Prostate gland (tissue), 2 donors: ENCODE measurements around the gene PCNX1. TPM values are rescaled to one million over a fixed set of nuclear protein-coding genes. Genes with fewer than 3 reads are reported as not detected.

Experiments
- DNase-seq: peaks from one replicate; pipeline ENCODE4 v3.0.0-alpha.2; 2019; ENCODE audit warnings: low spot score
- H3K27ac ChIP-seq, 2 donors: fragments of 200-600 bp; sonication (generic); 2 replicates each; pipeline ENCODE4 v1.5.1; 2017 to 2019
- H3K27me3 ChIP-seq: fragments of 200-600 bp; sonication (generic); replicated peaks from 2 replicates; pipeline ENCODE4 v1.5.1; 2019; ENCODE audit not compliant: insufficient read depth
- H3K36me3 ChIP-seq, 2 donors: fragments of 200-600 bp; sonication (generic); 1 replicate in 1 of 2; 2 replicates in 1 of 2; pipeline versions ENCODE4 v1.5.1 to v1.8.1; 2017 to 2019
- H3K4me1 ChIP-seq: fragments of 200-600 bp; sonication (generic); replicated peaks from 2 replicates; pipeline ENCODE4 v1.5.1; 2019
- H3K4me3 ChIP-seq, 2 donors: fragments of 200-600 bp; sonication (generic); 2 replicates each; pipeline ENCODE4 v1.5.1; 2017 to 2019
- H3K9me3 ChIP-seq: fragments of 200-600 bp; sonication (generic); 2 replicates; pipeline ENCODE4 v1.5.1; 2017
- CTCF ChIP-seq, 4 experiments: fragments of 200-600 bp in 2 of 4; fragments of 450-650 bp in 2 of 4; sonication (generic) in 2 of 4; IDR thresholded peaks; 1 replicate in 3 of 4; 2 replicates in 1 of 4; pipeline ENCODE4 v1.5.1; 2016 to 2019; ENCODE audit warnings: antibody characterized with exemption in 4 of 4, mild to moderate bottlenecking in 2 of 4, moderate library complexity in 2 of 4
- POLR2A ChIP-seq: fragments of 450-650 bp; IDR thresholded peaks from one replicate; pipeline ENCODE4 v1.6.1; 2016; ENCODE audit warnings: antibody characterized with exemption, mild to moderate bottlenecking
- POLR2AphosphoS5 ChIP-seq: sonication (generic); formaldehyde crosslinking; IDR thresholded peaks from one replicate; pipeline ENCODE4 v1.6.1; 2017; ENCODE audit warnings: antibody characterized with exemption
- WGBS: methylation state at CpG from one replicate; pipeline ENCODE4 v1.1.5; 2018; 5-methylcytosine and 5-hydroxymethylcytosine counted together
- intact Hi-C: fragments of 100-400 bp; cut with DNase I; formaldehyde crosslinking; loops from one replicate; pipeline ENCODE4 v1.14.2; 2022
- total RNA-seq, 2 donors: library from RNA; depleted of rRNA; stranded (reverse); fragments of >200 nt; gene quantifications; one replicate each; pipeline ENCODE4 v1.1.0, GENCODE V29; 2016

PCNX1 gene
- total RNA-seq, 2 donors from 2014 or later, result 24.5 to 66.5 TPM

GRCh38 chr14:70881549-70882177 is 25.6 kb upstream of the PCNX1 start:
- H3K27ac ChIP-seq, result no peak overlapping the region

GRCh38 chr14:70882776-70883492 is 24.3 kb upstream of the PCNX1 start:
- intact Hi-C loops, result no loop called here
- no peak for DNase-seq
- Histone ChIP-seq H3K4me1 (no peaks in the 10 kb centered on the region), H3K4me3 (no peak overlapping the region), H3K27me3 (no peaks in the 10 kb centered on the region), H3K27ac (no peak overlapping the region), H3K36me3 (no peaks in the 10 kb centered on the region), H3K9me3 (no peaks in the 10 kb centered on the region)
- 57% methylated on average over 6 of the region's 6 CpGs for WGBS
- TF ChIP-seq POLR2AphosphoS5 (no peak), POLR2A (no peak), CTCF (IDR thresholded peaks at IDR 0.05) (no peak)

More at GRCh38 chr14:70881549-70882177, 25.6 kb upstream of the PCNX1 start:
- H3K36me3 ChIP-seq, result no peaks in the 10 kb centered on the region
- no peak overlapping the region for H3K4me3 ChIP-seq
- H3K9me3 ChIP-seq, result no peaks in the 10 kb centered on the region
- no peak for TF ChIP-seq POLR2A
- TF ChIP-seq POLR2AphosphoS5, result no peak
- TF ChIP-seq CTCF (IDR thresholded peaks at IDR 0.05), result no peak
- no peaks in the 10 kb centered on the region for H3K4me1 ChIP-seq
- no peak for DNase-seq
- no peaks in the 10 kb centered on the region for H3K27me3 ChIP-seq
- intact Hi-C loops, result no loop called here
- WGBS, result 83% methylated on average over 7 of the region's 7 CpGs

GRCh38 chr14:70884595-70885342 is 22.5 kb upstream of the PCNX1 start:
- H3K27me3 ChIP-seq, result no peaks in the 10 kb centered on the region
- H3K4me1 ChIP-seq, result no peaks in the 10 kb centered on the region
- no peak overlapping the region for H3K27ac ChIP-seq
- TF ChIP-seq CTCF (IDR thresholded peaks at IDR 0.05), result no peak
- no peak for TF ChIP-seq POLR2A
- no peak for TF ChIP-seq POLR2AphosphoS5
- intact Hi-C loops, result no loop called here
- H3K36me3 ChIP-seq, result no peaks in the 10 kb centered on the region
- WGBS, result 90% methylated on average over 8 of the region's 8 CpGs
- no peaks in the 10 kb centered on the region for H3K9me3 ChIP-seq
- no peak for DNase-seq
- H3K4me3 ChIP-seq, result no peak overlapping the region

- no peak for DNase-seq
- 72% methylated on average over 5 of the region's 5 CpGs for WGBS
- H3K36me3 ChIP-seq, result no peaks in the 10 kb centered on the region
These were observed 21.8 kb upstream of the PCNX1 start for GRCh38 chr14:70885343-70886022.

More at GRCh38 chr14:70885343-70886022, 21.8 kb upstream of the PCNX1 start:
- intact Hi-C loops, result no loop called here
- Histone ChIP-seq H3K4me1 (no peaks in the 10 kb centered on the region), H3K9me3 (no peaks in the 10 kb centered on the region), H3K27me3 (no peaks in the 10 kb centered on the region), H3K4me3 (no peak overlapping the region), H3K27ac (no peak overlapping the region)
- TF ChIP-seq CTCF (IDR thresholded peaks at IDR 0.05) (no peak), POLR2A (no peak), POLR2AphosphoS5 (no peak)
